HL-60 (cell line): ENCODE results near the gene AFDN.

Experiments used
- DNase-seq, 2 experiments: peaks; one replicate each; pipeline ENCODE4 v3.0.0-alpha.2; 2010 to 2020; ENCODE audit warnings: low read depth in 1 of 2, low spot score in 1 of 2
- H3K27ac ChIP-seq: fragments of 250-450 bp; sonication (Bioruptor Pico); replicated peaks from 2 replicates; pipeline ENCODE4 v1.5.1; 2020; ENCODE audit warnings: mild to moderate bottlenecking, moderate library complexity
- H3K27me3 ChIP-seq: fragments of 250-450 bp; sonication (Bioruptor Pico); 2 replicates; pipeline ENCODE4 v1.5.1; 2021; ENCODE audit warnings: mild to moderate bottlenecking, moderate library complexity; ENCODE audit not compliant: insufficient read depth, poor library complexity, severe bottlenecking
- H3K4me3 ChIP-seq: replicated peaks from 2 replicates; pipeline ENCODE4 v1.5.1; 2011; ENCODE audit warnings: mild to moderate bottlenecking, control low read depth, low read length; ENCODE audit not compliant: insufficient read depth
- CTCF ChIP-seq: IDR thresholded peaks from one replicate; pipeline ENCODE4 v1.5.1; 2011; ENCODE audit warnings: low read length, control low read depth, inconsistent platforms; ENCODE audit not compliant: insufficient read depth
- GABPA ChIP-seq: IDR thresholded peaks from 2 replicates; pipeline ENCODE4 v1.6.1; 2012; ENCODE audit warnings: low read depth
- POLR2AphosphoS5 ChIP-seq: IDR thresholded peaks from 2 replicates; pipeline ENCODE4 v1.6.1; 2012; ENCODE audit warnings: low read depth
- REST ChIP-seq: IDR thresholded peaks from 2 replicates; pipeline ENCODE4 v1.6.1; 2012; ENCODE audit warnings: low read depth; ENCODE audit not compliant: insufficient replicate concordance
- SPI1 ChIP-seq: IDR thresholded peaks from 2 replicates; pipeline ENCODE4 v1.6.1; 2012; ENCODE audit warnings: low read depth, mild to moderate bottlenecking, borderline replicate concordance

Gene AFDN

GRCh38 chr6:167799033-167799821 is 27.5 kb upstream of the AFDN start:
- TF ChIP-seq SPI1 (no peak), POLR2AphosphoS5 (no peak), GABPA (no peak), REST (no peak), CTCF (no peak)
- no peak overlapping the region for H3K27ac ChIP-seq
- H3K4me3 ChIP-seq = no peak overlapping the region

GRCh38 chr6:167800549-167800948 is 26.2 kb upstream of the AFDN start:
- H3K4me3 ChIP-seq = no peak overlapping the region
- no peak overlapping the region for H3K27ac ChIP-seq
- no peak for TF ChIP-seq GABPA
- no peak for TF ChIP-seq CTCF
- no peak for TF ChIP-seq REST
- TF ChIP-seq POLR2AphosphoS5 = no peak
- TF ChIP-seq SPI1 = no peak
- peaks cover 15% of the 10 kb centered on the region for H3K27me3 ChIP-seq
- DNase-seq = no peak

More at GRCh38 chr6:167799033-167799821, 27.5 kb upstream of the AFDN start:
- H3K27me3 ChIP-seq = peaks cover 15% of the 10 kb centered on the region
- no peak for DNase-seq

- Histone ChIP-seq H3K4me3 (no peak overlapping the region), H3K27me3 (peaks cover 8% of the 10 kb centered on the region), H3K27ac (no peak overlapping the region)
- DNase-seq = no peak
- no peak for TF ChIP-seq POLR2AphosphoS5
- no peak for TF ChIP-seq SPI1
- TF ChIP-seq CTCF = no peak
Measured at GRCh38 chr6:167801263-167801662, 25.4 kb upstream of the AFDN start.

- no peak overlapping the region for H3K27ac ChIP-seq
- TF ChIP-seq REST = no peak
- no peak for TF ChIP-seq CTCF
- no peak for TF ChIP-seq POLR2AphosphoS5
- TF ChIP-seq GABPA = no peak
- no peak for TF ChIP-seq SPI1
- no peak overlapping the region for H3K4me3 ChIP-seq
- no peak for DNase-seq
- H3K27me3 ChIP-seq = no peaks in the 10 kb centered on the region
Measured at GRCh38 chr6:167802339-167802738, 24.4 kb upstream of the AFDN start.
